Fibroblast of peridontal ligament (primary cell): ENCODE measurements around the gene DIAPH3.
"Not testable (repeated sequence)": the region's sequence is repeated elsewhere in the genome, so short reads cannot be mapped to it uniquely, and the experiment has no call there.

ENCODE experiments used
- DNase-seq: peaks from one replicate; pipeline ENCODE4 v3.0.0-alpha.2; 2010; ENCODE audit errors: extremely low read depth

DIAPH3 gene, protein sequence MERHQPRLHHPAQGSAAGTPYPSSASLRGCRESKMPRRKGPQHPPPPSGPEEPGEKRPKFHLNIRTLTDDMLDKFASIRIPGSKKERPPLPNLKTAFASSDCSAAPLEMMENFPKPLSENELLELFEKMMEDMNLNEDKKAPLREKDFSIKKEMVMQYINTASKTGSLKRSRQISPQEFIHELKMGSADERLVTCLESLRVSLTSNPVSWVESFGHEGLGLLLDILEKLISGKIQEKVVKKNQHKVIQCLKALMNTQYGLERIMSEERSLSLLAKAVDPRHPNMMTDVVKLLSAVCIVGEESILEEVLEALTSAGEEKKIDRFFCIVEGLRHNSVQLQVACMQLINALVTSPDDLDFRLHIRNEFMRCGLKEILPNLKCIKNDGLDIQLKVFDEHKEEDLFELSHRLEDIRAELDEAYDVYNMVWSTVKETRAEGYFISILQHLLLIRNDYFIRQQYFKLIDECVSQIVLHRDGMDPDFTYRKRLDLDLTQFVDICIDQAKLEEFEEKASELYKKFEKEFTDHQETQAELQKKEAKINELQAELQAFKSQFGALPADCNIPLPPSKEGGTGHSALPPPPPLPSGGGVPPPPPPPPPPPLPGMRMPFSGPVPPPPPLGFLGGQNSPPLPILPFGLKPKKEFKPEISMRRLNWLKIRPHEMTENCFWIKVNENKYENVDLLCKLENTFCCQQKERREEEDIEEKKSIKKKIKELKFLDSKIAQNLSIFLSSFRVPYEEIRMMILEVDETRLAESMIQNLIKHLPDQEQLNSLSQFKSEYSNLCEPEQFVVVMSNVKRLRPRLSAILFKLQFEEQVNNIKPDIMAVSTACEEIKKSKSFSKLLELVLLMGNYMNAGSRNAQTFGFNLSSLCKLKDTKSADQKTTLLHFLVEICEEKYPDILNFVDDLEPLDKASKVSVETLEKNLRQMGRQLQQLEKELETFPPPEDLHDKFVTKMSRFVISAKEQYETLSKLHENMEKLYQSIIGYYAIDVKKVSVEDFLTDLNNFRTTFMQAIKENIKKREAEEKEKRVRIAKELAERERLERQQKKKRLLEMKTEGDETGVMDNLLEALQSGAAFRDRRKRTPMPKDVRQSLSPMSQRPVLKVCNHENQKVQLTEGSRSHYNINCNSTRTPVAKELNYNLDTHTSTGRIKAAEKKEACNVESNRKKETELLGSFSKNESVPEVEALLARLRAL

GRCh38 chr13:60163478-60164233 is at the start of gene DIAPH3:
Gene DIAPH3, minus strand, starts transcription at chr13:60163928. Its CDS starts 162 bp downstream, at chr13:60163766.
- DNase-seq = peak; percentile 93

DNA sequence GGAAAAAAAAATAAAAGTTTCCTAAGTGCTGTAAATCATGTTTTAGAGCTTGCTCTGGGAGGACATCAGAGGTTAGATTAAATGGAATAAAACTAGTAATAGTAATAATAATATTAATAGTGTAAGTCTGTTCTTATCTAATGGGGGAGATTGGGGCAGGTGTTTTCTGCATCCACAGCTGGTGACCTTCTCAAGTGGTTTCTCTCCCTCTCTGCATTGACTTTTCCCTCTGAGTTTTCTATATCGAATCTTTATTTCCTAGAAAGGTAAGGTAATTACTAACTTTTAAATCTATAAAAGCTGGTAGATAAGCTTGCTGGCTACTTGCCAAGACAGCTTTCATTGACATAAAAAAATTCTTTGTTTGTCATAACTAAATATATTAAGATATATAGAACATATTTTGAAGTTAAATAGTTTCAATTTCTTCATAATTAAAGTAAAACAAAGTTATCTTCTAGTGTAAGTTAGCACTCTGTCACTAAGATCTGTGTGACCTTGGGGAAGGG is 49.6 kb upstream of the DIAPH3 start:
- DNase-seq = no peak

GRCh38 chr13:60211548-60211947 is 47.8 kb upstream of the DIAPH3 start:
- no peak for DNase-seq

DNA sequence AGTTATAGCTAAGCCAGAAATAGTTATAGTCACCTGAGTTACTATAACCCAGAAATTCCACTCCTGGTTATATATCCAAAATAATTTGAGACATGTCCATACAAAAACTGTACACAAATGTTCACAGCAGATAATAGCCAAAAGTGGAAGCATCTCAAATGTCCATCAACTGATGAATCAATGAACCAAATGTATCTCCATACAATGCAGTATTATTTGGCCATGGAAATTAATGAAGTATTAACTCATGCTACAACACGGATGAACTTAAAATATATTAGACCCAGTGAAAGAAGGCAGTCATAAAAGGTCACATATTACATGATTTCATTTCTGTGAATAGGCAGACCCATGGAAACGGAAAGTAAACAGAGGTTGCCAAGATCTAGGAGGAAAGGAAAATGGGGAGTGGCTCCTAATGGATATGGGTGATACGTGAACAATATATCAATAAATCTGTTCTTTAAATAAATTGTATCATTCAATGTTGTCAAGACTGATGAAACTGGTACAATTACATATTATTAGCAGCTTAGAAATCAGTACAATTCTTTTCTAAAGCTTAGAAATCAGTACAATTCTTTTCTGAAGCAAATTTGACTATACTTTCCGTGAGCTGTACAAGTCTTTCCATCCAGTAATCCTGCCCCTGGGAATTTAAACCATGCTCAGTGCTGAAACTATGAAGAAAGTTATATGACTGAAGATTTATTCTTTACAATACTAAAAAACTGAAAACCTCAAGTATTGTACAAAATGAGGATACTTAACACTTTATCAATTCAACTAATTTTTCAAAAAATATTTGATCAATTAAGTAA is 47.0 kb upstream of the DIAPH3 start:
- DNase-seq = no peak

DNA sequence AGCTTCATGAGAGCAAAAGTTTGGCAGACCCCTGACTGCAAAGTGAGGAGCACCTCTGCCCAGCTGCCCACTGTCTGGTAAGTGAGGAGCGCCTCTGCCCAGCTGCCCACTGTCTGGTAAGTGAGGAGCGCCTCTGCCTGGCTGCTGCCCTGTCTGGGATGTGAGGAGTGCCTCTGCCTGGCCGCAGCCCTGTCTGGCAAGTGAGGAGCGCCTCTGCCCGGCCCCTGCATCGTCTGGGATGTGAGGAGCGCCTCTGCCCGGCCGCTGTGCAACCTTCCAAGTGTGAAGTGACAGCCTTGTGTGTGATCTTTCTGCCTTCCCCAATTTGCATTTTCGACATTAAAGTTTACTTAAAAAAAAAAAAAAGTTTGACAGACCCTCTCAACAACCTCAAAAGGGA is 41.8 kb upstream of the DIAPH3 start:
- not testable (repeated sequence) for DNase-seq

DNA sequence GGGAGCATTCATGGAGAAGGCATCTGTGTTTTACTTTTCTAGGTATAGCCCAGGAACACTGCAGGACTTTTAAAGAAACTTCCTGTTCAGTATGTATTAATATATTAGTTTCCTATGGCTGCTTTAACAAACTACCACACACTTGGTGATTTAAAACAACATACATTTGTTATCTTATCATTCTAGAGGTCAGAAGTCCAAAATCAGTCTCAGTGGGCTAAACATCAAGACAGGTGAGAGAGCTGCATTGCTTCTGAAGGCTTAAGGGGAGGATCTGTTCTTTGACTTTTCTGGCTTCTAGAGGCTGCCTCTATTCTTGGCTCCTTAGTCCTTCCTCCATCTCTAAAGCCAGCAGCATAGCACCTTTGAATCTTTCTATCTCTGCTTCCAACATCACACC is 37.6 kb upstream of the DIAPH3 start:
- no peak for DNase-seq

DNA sequence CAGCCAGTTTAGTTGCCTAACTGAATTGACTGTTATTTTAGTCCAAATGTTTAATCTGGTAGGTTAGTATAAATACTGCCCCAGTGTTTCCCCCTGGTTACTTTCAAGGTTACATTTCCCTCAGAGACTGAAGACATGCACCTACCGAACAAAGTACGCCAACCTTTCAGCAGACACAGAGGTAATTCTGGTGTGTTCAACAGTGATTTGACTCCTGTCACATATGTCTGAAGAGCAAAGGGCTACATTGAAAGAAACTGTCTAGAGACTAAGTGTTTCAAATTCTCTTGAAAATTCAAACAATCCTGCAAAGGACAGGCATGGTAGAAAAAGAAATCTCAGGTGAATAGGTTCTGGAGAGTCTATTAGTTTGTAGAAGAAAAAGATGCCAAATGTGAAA is 32.2 kb upstream of the DIAPH3 start:
- not testable (repeated sequence) for DNase-seq

GRCh38 chr13:60182907-60183306 is 19.2 kb upstream of the DIAPH3 start:
- DNase-seq = no peak

DNA sequence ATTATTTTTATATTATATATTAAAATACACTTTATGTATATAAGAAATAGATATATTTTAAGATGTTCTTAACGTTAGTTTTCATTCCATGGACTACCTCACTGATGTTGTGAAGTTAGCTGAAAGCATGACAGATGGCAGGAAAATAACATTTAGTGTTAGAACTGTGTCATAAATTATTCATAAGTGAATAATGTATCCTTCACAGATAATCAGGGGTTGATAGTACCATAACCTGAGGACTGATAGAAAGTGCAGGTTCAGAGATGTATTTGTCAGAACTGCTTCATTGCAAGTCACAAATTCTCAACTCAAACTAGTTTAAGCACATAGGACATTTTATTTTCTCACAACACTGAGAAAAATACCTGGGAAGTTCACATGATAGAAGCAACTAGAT is 14.6 kb upstream of the DIAPH3 start:
- no peak for DNase-seq

GRCh38 chr13:60175571-60175970 is 11.8 kb upstream of the DIAPH3 start:
- DNase-seq = no peak

GRCh38 chr13:60174113-60174512 is 10.4 kb upstream of the DIAPH3 start:
- DNase-seq = no peak

GRCh38 chr13:60172111-60172510 is 8.4 kb upstream of the DIAPH3 start:
- no peak for DNase-seq

DNA sequence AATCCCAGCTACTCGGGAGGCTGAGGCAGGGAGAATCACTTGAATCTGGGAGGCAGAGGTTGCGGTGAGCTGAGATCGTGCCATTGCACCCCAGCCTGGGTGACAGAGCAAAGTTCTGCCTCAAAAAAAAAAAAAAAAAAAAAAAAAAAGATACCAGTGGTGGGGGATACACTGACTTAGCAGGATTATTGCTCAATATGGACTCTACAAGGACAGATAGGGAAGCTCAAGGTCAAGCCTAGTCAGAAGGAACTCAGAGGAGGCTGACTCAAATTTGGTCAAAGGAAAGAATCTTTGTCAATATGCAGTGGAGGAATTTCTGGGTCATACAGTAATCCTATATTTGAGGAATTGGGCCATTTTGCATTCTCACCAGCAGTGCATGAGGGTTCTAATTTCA is 6.7 kb upstream of the DIAPH3 start:
- DNase-seq = no peak

GRCh38 chr13:60169239-60170031 is 5.7 kb upstream of the DIAPH3 start:
- no peak for DNase-seq

DNA sequence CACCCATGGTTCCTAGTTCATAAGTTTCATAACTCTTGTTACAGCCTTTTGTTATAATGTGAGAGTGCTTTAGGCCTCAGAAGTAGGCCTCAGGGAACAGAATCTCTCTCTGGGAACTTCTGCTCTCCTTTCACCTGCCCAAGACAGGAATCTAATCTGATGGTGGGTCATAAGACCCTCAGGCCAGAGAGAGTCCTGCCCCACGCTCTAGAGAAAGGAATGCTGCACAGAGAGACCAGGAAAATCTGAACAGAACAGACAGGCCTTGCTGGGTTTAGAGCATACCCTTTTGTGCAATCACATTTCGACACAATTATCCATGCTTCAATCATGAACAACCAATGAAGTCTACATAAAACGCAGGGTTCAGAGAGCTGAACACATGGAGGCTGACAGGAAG is 3.4 kb upstream of the DIAPH3 start:
- no peak for DNase-seq

- peak; percentile 75 for DNase-seq
These were observed 1.8 kb upstream of the DIAPH3 start for GRCh38 chr13:60165391-60166099.

GRCh38 chr13:60164234-60164889 is 634 bp upstream of the DIAPH3 start:
- no peak for DNase-seq

DNA sequence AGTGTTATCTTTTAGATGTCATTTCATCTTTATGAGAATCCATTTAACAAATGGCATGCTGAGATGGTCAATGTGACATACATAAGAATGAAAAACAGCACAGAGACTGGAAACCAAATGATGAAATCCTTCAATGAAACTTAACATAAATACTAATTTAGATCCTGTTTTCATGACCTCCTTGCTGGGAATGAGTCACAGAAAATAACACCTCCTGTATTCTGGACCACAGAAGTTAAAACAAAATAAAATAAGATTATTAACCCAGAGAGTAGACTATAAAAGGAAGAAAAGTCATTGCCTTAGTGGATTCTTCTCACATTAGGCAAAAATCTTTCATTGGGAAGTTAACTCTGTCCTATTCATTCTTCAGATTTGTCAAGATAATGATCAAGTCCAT is 1.6 kb downstream of the DIAPH3 start:
- DNase-seq = no peak
